HG03521 (cell line): ENCODE measurements around the gene WASL.

Experiments
- ATAC-seq: cut with Tn5 transposase; IDR thresholded peaks from one replicate; pipeline ENCODE4 v1.9.1; 2021; ENCODE audit warnings: mild to moderate bottlenecking, moderate library complexity; ENCODE audit not compliant: unreplicated experiment

WASL gene

GRCh38 chr7:123705211-123705901 lies 43.4 kb downstream of the WASL start:
- no peak for ATAC-seq

- ATAC-seq, result no peak
Measured at GRCh38 chr7:123695944-123696677, 52.7 kb downstream of the WASL start.

GRCh38 chr7:123692471-123692877 lies 56.3 kb downstream of the WASL start:
- no peak for ATAC-seq

- no peak for ATAC-seq
Measured at GRCh38 chr7:123690550-123690949, 58.3 kb downstream of the WASL start.

- no peak for ATAC-seq
Measured at GRCh38 chr7:123689250-123689649, 59.6 kb downstream of the WASL start.

- no peak for ATAC-seq
Measured at GRCh38 chr7:123687727-123688126, 61.1 kb downstream of the WASL start.

GRCh38 chr7:123687161-123687560 lies 61.6 kb downstream of the WASL start:
- ATAC-seq, result no peak

- ATAC-seq, result peak; percentile 66
Measured at GRCh38 chr7:123682690-123683089, 66.1 kb downstream of the WASL start.

GRCh38 chr7:123681561-123681960 lies 67.2 kb downstream of the WASL start:
- no peak for ATAC-seq

- ATAC-seq, result no peak
Measured at GRCh38 chr7:123680580-123680979, 68.2 kb downstream of the WASL start.

- ATAC-seq, result no peak
Measured at GRCh38 chr7:123679614-123680013, 69.2 kb downstream of the WASL start.

GRCh38 chr7:123677061-123677715 lies 71.6 kb downstream of the WASL start:
- ATAC-seq, result no peak

GRCh38 chr7:123675181-123675473 lies 73.7 kb downstream of the WASL start:
- no peak for ATAC-seq

- ATAC-seq, result no peak
Measured at GRCh38 chr7:123674399-123675180, 74.2 kb downstream of the WASL start.

GRCh38 chr7:123673752-123674398 lies 74.9 kb downstream of the WASL start:
- ATAC-seq, result no peak

GRCh38 chr7:123673137-123673732 lies 75.6 kb downstream of the WASL start:
- ATAC-seq, result no peak

- ATAC-seq, result no peak
Measured at GRCh38 chr7:123669485-123669884, 79.3 kb downstream of the WASL start.

GRCh38 chr7:123666492-123666891 lies 82.3 kb downstream of the WASL start:
- no peak for ATAC-seq

GRCh38 chr7:123665896-123666295 lies 82.9 kb downstream of the WASL start:
- ATAC-seq, result no peak

GRCh38 chr7:123665157-123665556 lies 83.6 kb downstream of the WASL start:
- no peak for ATAC-seq

GRCh38 chr7:123663200-123663599 lies 85.6 kb downstream of the WASL start:
- ATAC-seq, result no peak
